Measurements from ENCODE around the gene ARHGDIG.

- TF ChIP-seq POLR2A (IDR thresholded peaks at IDR 0.05): no peak
- TF ChIP-seq CTCF (IDR thresholded peaks at IDR 0.05): no peak
These were observed 50.4 kb downstream of the ARHGDIG start for GRCh38 chr16:330741-331140.
